HepG2 (cell line): ENCODE data around the gene SH3BP5. TPM values are rescaled to one million over a fixed set of nuclear protein-coding genes. Genes with fewer than 3 reads are reported as not detected.

Experiments
- ATAC-seq: fragments of 200-7000 bp; cut with Tn5 transposase; 3 replicates; pipeline ENCODE4 v1.9.1; 2020; ENCODE audit warnings: mild to moderate bottlenecking, moderate library complexity
- BruUV-seq: library from RNA; stranded (reverse); fragments of 400-500 nt; replicated peaks from 2 replicates; lab custom pipeline; 2021; lab: Mats Ljungman, UMichigan
- CTCF ChIA-PET: fragments of 300-600 bp; formaldehyde crosslinking; extraction: SDS; loops from one replicate; lab custom pipeline; 2021; ENCODE audit warnings: low total read pairs, inconsistent platforms, low intra/inter-chr PET ratio; lab: Yijun Ruan, JAX
- POLR2A ChIA-PET: fragments of 350-600 bp; sonication (Branson Sonifier 250); formaldehyde crosslinking; loops from one replicate; lab custom pipeline; 2020; ENCODE audit warnings: antibody characterized with exemption, inconsistent platforms; lab: Yijun Ruan, JAX
- DNase-seq: peaks from one replicate; pipeline ENCODE4 v3.0.0-alpha.2; 2015; ENCODE audit warnings: low spot score
- FAIRE-seq: peaks from 3 replicates; lab custom pipeline; 2011; peaks lifted over from hg19 to GRCh38; lab: Jason Lieb, UNC
- H2AFZ ChIP-seq: one replicate; pipeline ENCODE4 v1.6.1; 2011; ENCODE audit warnings: low read length, inconsistent platforms
- H3K27ac ChIP-seq: fragments of 300-600 bp; 3 replicates; pipeline ENCODE4 v1.8.0; 2011; ENCODE audit warnings: mixed run types, mild to moderate bottlenecking, mixed read lengths, low read length, inconsistent platforms; ENCODE audit not compliant: insufficient read depth; ENCODE audit errors: extremely low read length
- H3K27me3 ChIP-seq, 2 experiments: fragments of 200-600 bp in 1 of 2; 2 replicates in 1 of 2; 3 replicates in 1 of 2; pipeline versions ENCODE4 v1.6.0 to v1.8.0; 2011; ENCODE audit warnings: low read length in 2 of 2, mild to moderate bottlenecking in 2 of 2, moderate library complexity in 2 of 2, inconsistent platforms in 1 of 2; ENCODE audit not compliant: insufficient read depth in 2 of 2, control insufficient read depth in 1 of 2
- H3K36me3 ChIP-seq, 2 experiments: fragments of 200-600 bp in 1 of 2; replicated peaks in 1 of 2; 2 replicates in 1 of 2; 3 replicates in 1 of 2; pipeline versions ENCODE4 v1.5.1 to v1.8.0; 2011; ENCODE audit warnings: low read length in 2 of 2, inconsistent platforms in 1 of 2; ENCODE audit not compliant: insufficient read depth in 2 of 2, control insufficient read depth in 1 of 2
- H3K4me1 ChIP-seq: 2 replicates; pipeline ENCODE4 v1.5.1; 2012; ENCODE audit warnings: low read length, inconsistent platforms; ENCODE audit not compliant: insufficient read depth
- H3K4me2 ChIP-seq: 2 replicates; pipeline ENCODE4 v1.6.0; 2011; ENCODE audit warnings: low read depth, low read length, inconsistent platforms
- H3K4me3 ChIP-seq, 3 experiments: fragments of 200-600 bp in 1 of 3; sonication (generic), shearing (Covaris generic) in 1 of 3; replicated peaks in 1 of 3; 2 replicates each; pipeline ENCODE4 v1.5.1; 2011 to 2016; ENCODE audit warnings: low read length in 3 of 3, inconsistent platforms in 2 of 3, low read depth in 2 of 3, mild to moderate bottlenecking in 2 of 3, control low read depth in 1 of 3, mixed read lengths in 1 of 3; ENCODE audit not compliant: insufficient read depth in 1 of 3
- H3K79me2 ChIP-seq: one replicate; pipeline ENCODE4 v1.6.1; 2011; ENCODE audit warnings: low read length, inconsistent platforms; ENCODE audit not compliant: insufficient read depth
- H3K9ac ChIP-seq: 2 replicates; pipeline ENCODE4 v1.6.0; 2011; ENCODE audit warnings: mild to moderate bottlenecking, low read depth, low read length, inconsistent platforms; ENCODE audit not compliant: insufficient read depth
- H3K9me3 ChIP-seq: 2 replicates; pipeline ENCODE4 v1.5.1; 2012; ENCODE audit warnings: mild to moderate bottlenecking, low read length
- H4K20me1 ChIP-seq: 2 replicates; pipeline ENCODE4 v1.6.0; 2011; ENCODE audit warnings: inconsistent platforms, mild to moderate bottlenecking, low read length, moderate library complexity; ENCODE audit not compliant: insufficient read depth
- CHD2 ChIP-seq: IDR thresholded peaks from 2 replicates; pipeline ENCODE4 v1.6.1; 2011; ENCODE audit warnings: low read depth, low read length, improper control_type of control experiment
- NFKB2 ChIP-seq: sonication (generic); formaldehyde crosslinking; IDR thresholded peaks from 2 replicates; pipeline ENCODE4 v1.4.0; 2020; ENCODE audit warnings: missing genetic modification reagents, borderline replicate concordance
- TAF15 ChIP-seq: fragments of 200-400 bp; formaldehyde crosslinking; IDR thresholded peaks from one replicate; pipeline ENCODE4 v1.6.1; 2018; ENCODE audit warnings: mild to moderate bottlenecking, low read depth, low read length; ENCODE audit not compliant: poor library complexity, severe bottlenecking
- TBL1XR1 ChIP-seq: fragments of 150-350 bp; IDR thresholded peaks from 2 replicates; pipeline ENCODE4 v1.6.1; 2014; ENCODE audit warnings: borderline replicate concordance, low read length; ENCODE audit not compliant: partially characterized antibody
- ZNF484 ChIP-seq: sonication (generic); formaldehyde crosslinking; IDR thresholded peaks from 2 replicates; pipeline ENCODE4 v1.5.1; 2020; ENCODE audit warnings: mild to moderate bottlenecking, low read depth, missing genetic modification reagents, borderline replicate concordance
- WGBS: methylation state at CpG from one replicate; pipeline ENCODE4 v1.1.6; 2017; ENCODE audit warnings: low lambda C conversion rate; 5-methylcytosine and 5-hydroxymethylcytosine counted together
- in situ Hi-C: cut with HindIII; loops from 2 replicates; pipeline ENCODE4 v1.10.0; 2017; ENCODE audit warnings: low pct_unique_long_range_greater_than_20kb; ENCODE audit not compliant: extremely low pct_ligation_motif_present
- intact Hi-C: fragments of 100-400 bp; cut with micrococcal nuclease; formaldehyde crosslinking; loops from one replicate; pipeline ENCODE4 v1.10.0; 2022; ENCODE audit not compliant: unreplicated experiment
- polyA plus RNA-seq, 8 experiments: library from polyadenylated mRNA; depleted of rRNA in 3 of 8; stranded (reverse) in 7 of 8; unstranded in 1 of 8; fragments of >200 nt; fragmentation: Illumina TruSeq in 4 of 8; extraction: Trizol in 4 of 8; gene quantifications; 2 replicates each; pipeline versions ENCODE4 v1.2.1 to v1.2.3, GENCODE V29; 2011 to 2016; ENCODE audit warnings: low read depth in 4 of 8, missing spikeins in 1 of 8, mixed read lengths in 1 of 8; ENCODE audit not compliant: insufficient read depth in 1 of 8
- total RNA-seq, 5 experiments: library from RNA; depleted of rRNA; stranded (reverse); fragments of >200 nt; fragmentation: Illumina TruSeq; extraction: Trizol; gene quantifications; 2 replicates each; pipeline ENCODE4 v1.2.3, GENCODE V29; 2016; ENCODE audit warnings: low read depth in 1 of 5
- TF ChIP-seq, protein P1 (sequence below), 2 experiments: sonication (generic) in 1 of 2; formaldehyde crosslinking in 1 of 2; IDR thresholded peaks; 2 replicates each; pipeline versions ENCODE4 v1.4.0 to v1.6.1; 2016 to 2020; ENCODE audit warnings: borderline replicate concordance in 1 of 2, low read depth in 1 of 2, mild to moderate bottlenecking in 1 of 2, missing genetic modification reagents in 1 of 2
- TF ChIP-seq, protein P2 (sequence below): sonication (generic); formaldehyde crosslinking; IDR thresholded peaks from 2 replicates; pipeline ENCODE4 v1.4.0; 2020; ENCODE audit warnings: mild to moderate bottlenecking, missing genetic modification reagents

SH3BP5 gene
- total and polyA plus RNA-seq, 2 of the 13 experiments (the other 11 are each of a cell fraction or from before 2014, with no cell fraction given), result 0.09 to 0.16 TPM

DNA sequence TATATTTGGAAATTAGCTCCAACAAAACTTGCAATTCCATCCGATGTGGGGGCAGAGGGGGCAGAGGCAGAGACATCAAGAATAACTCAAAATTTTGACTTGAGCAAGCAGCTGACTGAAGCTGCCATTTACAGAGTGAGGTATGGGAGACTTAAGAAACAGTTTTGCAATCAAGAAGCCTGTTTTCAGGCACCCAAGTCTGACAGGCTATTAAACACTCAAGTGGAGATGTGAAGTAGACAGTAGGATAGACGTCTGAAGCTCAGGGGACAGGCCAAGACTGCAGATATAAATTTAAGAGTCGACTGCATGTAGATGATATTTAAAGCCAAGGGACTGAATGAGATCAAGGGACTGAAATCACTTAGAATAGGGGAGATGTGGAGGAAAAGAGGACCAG lies 9.9 kb upstream of the SH3BP5 start:
- no peak for ATAC-seq
- CTCF ChIA-PET, result no interaction called here
- 2% methylated on average over 3 of the region's 3 CpGs for WGBS

More for the DNA sequence above, 9.9 kb upstream of the SH3BP5 start:
- Histone ChIP-seq H4K20me1 (no peaks in the 10 kb centered on the region), H3K4me3 (no peak overlapping the region), H3K79me2 (no peaks in the 10 kb centered on the region), H3K36me3 (no peaks in the 10 kb centered on the region), H3K27me3 (peaks cover 0 to 3% of the 10 kb centered on the region in 2 experiments; a peak in 1 of 5 replicates), H3K4me2 (no peak overlapping the region), H3K27ac (no peak overlapping the region), H3K9me3 (no peaks in the 10 kb centered on the region), H3K9ac (no peak overlapping the region), H3K4me1 (no peaks in the 10 kb centered on the region), H2AFZ (no peak overlapping the region)
- intact Hi-C loops, result no loop called here
- in situ Hi-C loops, result no loop called here
- TF ChIP-seq CHD2 (no peak), ZNF484 (CRISPR knock-in tag) (no peak), TAF15 (no peak), TBL1XR1 (no peak), NFKB2 (CRISPR knock-in tag) (no peak)
- TF ChIP-seq, protein P1, sequence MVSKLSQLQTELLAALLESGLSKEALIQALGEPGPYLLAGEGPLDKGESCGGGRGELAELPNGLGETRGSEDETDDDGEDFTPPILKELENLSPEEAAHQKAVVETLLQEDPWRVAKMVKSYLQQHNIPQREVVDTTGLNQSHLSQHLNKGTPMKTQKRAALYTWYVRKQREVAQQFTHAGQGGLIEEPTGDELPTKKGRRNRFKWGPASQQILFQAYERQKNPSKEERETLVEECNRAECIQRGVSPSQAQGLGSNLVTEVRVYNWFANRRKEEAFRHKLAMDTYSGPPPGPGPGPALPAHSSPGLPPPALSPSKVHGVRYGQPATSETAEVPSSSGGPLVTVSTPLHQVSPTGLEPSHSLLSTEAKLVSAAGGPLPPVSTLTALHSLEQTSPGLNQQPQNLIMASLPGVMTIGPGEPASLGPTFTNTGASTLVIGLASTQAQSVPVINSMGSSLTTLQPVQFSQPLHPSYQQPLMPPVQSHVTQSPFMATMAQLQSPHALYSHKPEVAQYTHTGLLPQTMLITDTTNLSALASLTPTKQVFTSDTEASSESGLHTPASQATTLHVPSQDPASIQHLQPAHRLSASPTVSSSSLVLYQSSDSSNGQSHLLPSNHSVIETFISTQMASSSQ (IDR thresholded peaks at IDR 0.05; ENCODE audit: low read depth), result no peak
- TF ChIP-seq, protein P1 (CRISPR knock-in tag; IDR thresholded peaks at IDR 0.05; ENCODE audit: borderline replicate concordance), result no peak
- TF ChIP-seq, protein P2, sequence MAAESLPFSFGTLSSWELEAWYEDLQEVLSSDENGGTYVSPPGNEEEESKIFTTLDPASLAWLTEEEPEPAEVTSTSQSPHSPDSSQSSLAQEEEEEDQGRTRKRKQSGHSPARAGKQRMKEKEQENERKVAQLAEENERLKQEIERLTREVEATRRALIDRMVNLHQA (CRISPR knock-in tag), result no peak
- BruUV-seq, result no TSS peak
- DNase-seq (no peak), FAIRE-seq (no peak)
- POLR2A ChIA-PET, result no interaction called here
